Measurements from ENCODE around the gene ACACA. TPM values are rescaled to one million over a fixed set of nuclear protein-coding genes. Genes with fewer than 3 reads are reported as not detected.

The ACACA gene
- total and polyA plus RNA-seq, 9 of the 15 experiments (the other 6 are each of a cell fraction or from before 2014, with no cell fraction given): 35.9 to 135 (median 88.4) TPM

- H3K36me3 ChIP-seq (ENCODE audit: control insufficient read depth, insufficient read depth, low read length): peaks cover 88% of the 10 kb centered on the region
- H3K79me2 ChIP-seq (ENCODE audit: control insufficient read depth, insufficient read depth, low read length): peaks cover 3% of the 10 kb centered on the region; the same call in 1 of the 3 replicates
- H3K9ac ChIP-seq (ENCODE audit: insufficient read depth in 1 of 2, low read depth in 2 of 2, low read length in 2 of 2): no peak overlapping the region
- in situ Hi-C loops (cut with MboI) (no loop called here), intact Hi-C loops (cut with micrococcal nuclease) (no loop called here)
- ChIA-PET POLR2A (no interaction called here), CTCF (ENCODE audit: low intra/inter-chr PET ratio) (no interaction called here)
- no TSS peak for BruUV-seq (replicated peaks)
- no peak for DNase-seq (ENCODE audit: extremely low read depth in 1 of 4, low spot score in 3 of 4)
- 0 out of 4 replicates have a peak, but pooled peaks of 1 of the 2 experiments have one; percentile 14 for TF ChIP-seq RAD21 (CRISPR knock-in tag; conservative IDR thresholded peaks at IDR 0.05 in 1 of 2, IDR thresholded peaks at IDR 0.05 in 1 of 2)
- TF ChIP-seq CTCF (IDR thresholded peaks at IDR 0.05 in 2 of 3, conservative IDR thresholded peaks at IDR 0.05 in 1 of 3; ENCODE audit: insufficient read depth in 2 of 3, low read depth in 1 of 3, low read length in 3 of 3): peak in 2 of 3 experiments; percentile 9; a peak in 1 of 6 replicates
- TF ChIP-seq XRCC3 (IDR thresholded peaks at IDR 0.05): no peak
- no peaks in the 10 kb centered on the region for H4K20me1 ChIP-seq (replicated peaks; ENCODE audit: control insufficient read depth, insufficient read depth, low read length)
- no peak overlapping the region for H3K4me2 ChIP-seq (ENCODE audit: insufficient read depth, low read length)
- no peaks in the 10 kb centered on the region for H3K27me3 ChIP-seq (ENCODE audit: control insufficient read depth in 2 of 2, insufficient read depth in 2 of 2, low read length in 2 of 2)
- no peaks in the 10 kb centered on the region for H3K9me1 ChIP-seq (ENCODE audit: control insufficient read depth, insufficient read depth, low read length)
- 78% methylated on average over 2 of the region's 5 CpGs for WGBS (ENCODE audit: insufficient coverage, low coverage, missing lambda C conversion rate)
- no peak overlapping the region for H2AFZ ChIP-seq (ENCODE audit: low read depth, low read length)
- FAIRE-seq: no peak
- no peak; the same call in 2 of the 3 replicates for ATAC-seq
- no peak overlapping the region for H3K27ac ChIP-seq (ENCODE audit: extremely low read depth, low read depth, low read length)
- no peaks in the 10 kb centered on the region for H3K4me1 ChIP-seq (replicated peaks in 1 of 2; ENCODE audit: control insufficient read depth in 2 of 2, insufficient read depth in 2 of 2, low read length in 2 of 2)
- H3K9me3 ChIP-seq (replicated peaks; ENCODE audit: control insufficient read depth, insufficient read depth, low read depth, low read length): no peaks in the 10 kb centered on the region
- H3K4me3 ChIP-seq: no peak overlapping the region
Measured at GRCh38 chr17:37174205-37174604, 232.4 kb downstream of the ACACA start.

All from K562 (cell line).